AG04449 (cell line): ENCODE data around the gene RHOBTB1.

Experiments used
- CTCF ChIA-PET: fragments of 350-600 bp; formaldehyde crosslinking; extraction: SDS; loops from one replicate; lab custom pipeline; 2021; ENCODE audit warnings: antibody characterized with exemption; lab: Yijun Ruan, JAX
- POLR2A ChIA-PET: fragments of 400-600, 350-600 bp; formaldehyde crosslinking; extraction: SDS; loops from one replicate; lab custom pipeline; 2020; ENCODE audit warnings: antibody characterized with exemption, inconsistent platforms; lab: Yijun Ruan, JAX
- DNase-seq: peaks from one replicate; pipeline ENCODE4 v3.0.0-alpha.2; 2010; ENCODE audit warnings: low read depth, low spot score
- H3K4me3 ChIP-seq: 2 replicates; pipeline ENCODE4 v1.5.1; 2011; ENCODE audit warnings: low read depth, mild to moderate bottlenecking, control low read depth, low read length
- CTCF ChIP-seq: IDR thresholded peaks from one replicate; pipeline ENCODE4 v1.5.1; 2011; ENCODE audit warnings: mild to moderate bottlenecking, moderate library complexity, low read length, control low read depth, inconsistent platforms; ENCODE audit not compliant: insufficient read depth; ENCODE audit errors: missing control alignments

Gene RHOBTB1

GRCh38 chr10:60952067-60952845, 8.3 kb upstream of the RHOBTB1 start:
- no peak for TF ChIP-seq CTCF
- ChIA-PET CTCF (interaction anchor here (1.4 to 3.3 kb wide), 3 partner anchors 8 to 132 kb away, joined by 3 to 17 read pairs (median 12); no protein-coding TSS in a partner anchor), POLR2A (no interaction called here)
- DNase-seq, result no peak
- no peak overlapping the region for H3K4me3 ChIP-seq

- DNase-seq, result no peak
- POLR2A ChIA-PET, result no interaction called here
- TF ChIP-seq CTCF, result no peak
- CTCF ChIA-PET, result interaction anchor here (1.4 to 3.3 kb wide), 3 partner anchors 9 to 131 kb away, joined by 3 to 17 read pairs (median 12); no protein-coding TSS in a partner anchor
- H3K4me3 ChIP-seq, result no peak overlapping the region
Observed at GRCh38 chr10:60951272-60951724, 7.3 kb upstream of the RHOBTB1 start.

- H3K4me3 ChIP-seq, result no peak overlapping the region
- CTCF ChIA-PET, result interaction anchor here (1.4 to 3.3 kb wide), 3 partner anchors 10 to 130 kb away, joined by 3 to 17 read pairs (median 12); no protein-coding TSS in a partner anchor
- POLR2A ChIA-PET, result no interaction called here
- TF ChIP-seq CTCF, result no peak
- DNase-seq, result no peak
Observed at GRCh38 chr10:60950300-60950699, 6.3 kb upstream of the RHOBTB1 start.

- ChIA-PET CTCF (interaction anchor here (0.9 to 1.3 kb wide), 3 partner anchors 26 to 132 kb away, joined by 3 to 4 read pairs (median 4); no protein-coding TSS in a partner anchor), POLR2A (no interaction called here)
Observed at GRCh38 chr10:60948851-60949250, 4.9 kb upstream of the RHOBTB1 start.

GRCh38 chr10:60944910-60945297, 919 bp upstream of the RHOBTB1 start:
- peak overlapping the region; percentile 74 for H3K4me3 ChIP-seq
- CTCF ChIA-PET, result interaction anchor here (0.7 kb wide), 1 partner anchor 20 kb away, joined by 3 read pairs; no protein-coding TSS in a partner anchor
- no peak for TF ChIP-seq CTCF
- no peak for DNase-seq
- POLR2A ChIA-PET, result interaction anchor here (0.7 to 1.3 kb wide), 2 partner anchors 11 to 41 kb away, joined by 3 read pairs; no protein-coding TSS in a partner anchor

More at GRCh38 chr10:60948851-60949250, 4.9 kb upstream of the RHOBTB1 start:
- DNase-seq, result no peak
- no peak overlapping the region for H3K4me3 ChIP-seq
- no peak for TF ChIP-seq CTCF
